ENCODE results near the gene GSTA4.

GSTA4 gene

GRCh38 chr6:53005663-53006250, 10.7 kb upstream of the GSTA4 start:
- no peak overlapping the region for H3K4me3 ChIP-seq
- no peak for DNase-seq (ENCODE audit: low spot score)
- no peak overlapping the region for H3K27ac ChIP-seq

DNA sequence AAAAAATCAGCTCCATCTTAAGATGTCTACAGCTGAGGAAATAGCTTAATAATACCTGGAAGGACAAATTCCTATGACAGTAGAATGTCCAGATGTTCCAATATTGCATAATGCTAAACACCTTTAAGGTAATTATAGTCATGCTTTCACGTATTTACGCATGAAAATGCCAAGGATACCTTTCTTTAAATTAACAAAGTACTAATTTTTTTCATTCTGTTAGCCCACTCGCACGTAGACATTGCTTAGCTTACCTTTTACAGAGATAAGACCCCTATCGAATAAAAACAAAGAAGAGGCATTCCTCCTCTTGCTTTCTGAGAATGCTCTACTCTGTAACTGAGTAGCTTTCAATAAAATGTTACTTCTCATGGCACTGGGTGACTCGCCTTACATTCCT, 4.4 kb upstream of the GSTA4 start:
- Histone ChIP-seq H3K4me3 (no peak overlapping the region), H3K27ac (no peak overlapping the region)
- TF ChIP-seq, protein P1, sequence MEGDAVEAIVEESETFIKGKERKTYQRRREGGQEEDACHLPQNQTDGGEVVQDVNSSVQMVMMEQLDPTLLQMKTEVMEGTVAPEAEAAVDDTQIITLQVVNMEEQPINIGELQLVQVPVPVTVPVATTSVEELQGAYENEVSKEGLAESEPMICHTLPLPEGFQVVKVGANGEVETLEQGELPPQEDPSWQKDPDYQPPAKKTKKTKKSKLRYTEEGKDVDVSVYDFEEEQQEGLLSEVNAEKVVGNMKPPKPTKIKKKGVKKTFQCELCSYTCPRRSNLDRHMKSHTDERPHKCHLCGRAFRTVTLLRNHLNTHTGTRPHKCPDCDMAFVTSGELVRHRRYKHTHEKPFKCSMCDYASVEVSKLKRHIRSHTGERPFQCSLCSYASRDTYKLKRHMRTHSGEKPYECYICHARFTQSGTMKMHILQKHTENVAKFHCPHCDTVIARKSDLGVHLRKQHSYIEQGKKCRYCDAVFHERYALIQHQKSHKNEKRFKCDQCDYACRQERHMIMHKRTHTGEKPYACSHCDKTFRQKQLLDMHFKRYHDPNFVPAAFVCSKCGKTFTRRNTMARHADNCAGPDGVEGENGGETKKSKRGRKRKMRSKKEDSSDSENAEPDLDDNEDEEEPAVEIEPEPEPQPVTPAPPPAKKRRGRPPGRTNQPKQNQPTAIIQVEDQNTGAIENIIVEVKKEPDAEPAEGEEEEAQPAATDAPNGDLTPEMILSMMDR (IDR thresholded peaks at IDR 0.05): no peak
- DNase-seq (ENCODE audit: low spot score): no peak

More at GRCh38 chr6:53005663-53006250, 10.7 kb upstream of the GSTA4 start:
- TF ChIP-seq, protein P1 (IDR thresholded peaks at IDR 0.05): no peak

- TF ChIP-seq, protein P1 (IDR thresholded peaks at IDR 0.05): no peak
- DNase-seq (ENCODE audit: low spot score): no peak
- Histone ChIP-seq H3K4me3 (no peak overlapping the region), H3K27ac (no peak overlapping the region)
These were observed 3.5 kb upstream of the GSTA4 start for GRCh38 chr6:52998603-52999002.

- H3K27ac ChIP-seq: peak overlapping the region; percentile 86 to 93
- TF ChIP-seq, protein P1 (IDR thresholded peaks at IDR 0.05): no peak
- no peak for DNase-seq (ENCODE audit: low spot score)
- peak overlapping the region; percentile 81 for H3K4me3 ChIP-seq
These were observed 995 bp upstream of the GSTA4 start for GRCh38 chr6:52995913-52996645.

- Histone ChIP-seq H3K27ac (peak overlapping the region; percentile 86 to 93), H3K4me3 (peak overlapping the region; percentile 81)
- DNase-seq (ENCODE audit: low spot score): no peak
- TF ChIP-seq, protein P1 (IDR thresholded peaks at IDR 0.05): no peak
These were observed 320 bp downstream of the GSTA4 start for GRCh38 chr6:52994839-52995088.

- Histone ChIP-seq H3K27ac (peak overlapping the region; percentile 86 to 93), H3K4me3 (peak overlapping the region; percentile 81)
- TF ChIP-seq, protein P1 (IDR thresholded peaks at IDR 0.05): no peak
- no peak for DNase-seq (ENCODE audit: low spot score)
These were observed 849 bp downstream of the GSTA4 start for GRCh38 chr6:52994031-52994838.

All from coronary artery (tissue), 2 donors.